CD4-positive, alpha-beta T cell treated with Interleukin-4 for 1 hour (primary cell): ENCODE results near the gene BRIP1.
A peak's percentile ranks its signal among the peaks of the same experiment; 100 is the strongest.
"Not testable (repeated sequence)": the region's sequence is repeated elsewhere in the genome, so short reads cannot be mapped to it uniquely, and the experiment has no call there.

Experiments
- DNase-seq, 2 donors: peaks; one replicate each; pipeline ENCODE4 v3.0.0-alpha.2; 2020 to 2022

The BRIP1 gene

GRCh38 chr17:61795546-61795945 lies 67.8 kb downstream of the BRIP1 start:
- DNase-seq = no peak

GRCh38 chr17:61794792-61795191 lies 68.5 kb downstream of the BRIP1 start:
- no peak for DNase-seq

- DNase-seq = no peak
Measured at GRCh38 chr17:61794242-61794641, 69.1 kb downstream of the BRIP1 start.

- no peak for DNase-seq
Measured at GRCh38 chr17:61793565-61793964, 69.8 kb downstream of the BRIP1 start.

- DNase-seq = no peak
Measured at GRCh38 chr17:61789872-61790271, 73.5 kb downstream of the BRIP1 start.

- no peak for DNase-seq
Measured at GRCh38 chr17:61786088-61786487, 77.2 kb downstream of the BRIP1 start.

GRCh38 chr17:61784510-61784909 lies 78.8 kb downstream of the BRIP1 start:
- DNase-seq = no peak

GRCh38 chr17:61783556-61784304 lies 79.6 kb downstream of the BRIP1 start:
- no peak for DNase-seq

- no peak for DNase-seq
Measured at GRCh38 chr17:61783120-61783519, 80.2 kb downstream of the BRIP1 start.

GRCh38 chr17:61782683-61783082 lies 80.6 kb downstream of the BRIP1 start:
- DNase-seq = no peak

- no peak for DNase-seq
Measured at GRCh38 chr17:61775364-61775763, 88.0 kb downstream of the BRIP1 start.

GRCh38 chr17:61774724-61775123 lies 88.6 kb downstream of the BRIP1 start:
- no peak for DNase-seq

- not testable (repeated sequence) for DNase-seq
Measured at GRCh38 chr17:61774087-61774486, 89.2 kb downstream of the BRIP1 start.

- DNase-seq = no peak
Measured at GRCh38 chr17:61770752-61771533, 92.4 kb downstream of the BRIP1 start.

GRCh38 chr17:61770043-61770442 lies 93.3 kb downstream of the BRIP1 start:
- DNase-seq = no peak

- no peak for DNase-seq
Measured at GRCh38 chr17:61768405-61768804, 94.9 kb downstream of the BRIP1 start.

GRCh38 chr17:61766520-61766919 lies 96.8 kb downstream of the BRIP1 start:
- DNase-seq = no peak

- DNase-seq = no peak
Measured at GRCh38 chr17:61764846-61765245, 98.5 kb downstream of the BRIP1 start.

- DNase-seq = no peak
Measured at GRCh38 chr17:61761827-61762226, 101.5 kb downstream of the BRIP1 start.

- DNase-seq = no peak
Measured at GRCh38 chr17:61759362-61759761, 104.0 kb downstream of the BRIP1 start.

- DNase-seq = no peak
Measured at GRCh38 chr17:61758430-61758829, 104.9 kb downstream of the BRIP1 start.

- peak in 1 of 2 donors; percentile 4 for DNase-seq
Measured at GRCh38 chr17:61757168-61757567, 106.2 kb downstream of the BRIP1 start.

- no peak for DNase-seq
Measured at GRCh38 chr17:61756561-61756960, 106.8 kb downstream of the BRIP1 start.

GRCh38 chr17:61755668-61756067 lies 107.7 kb downstream of the BRIP1 start:
- no peak for DNase-seq
